ENCODE measurements around the gene TCTN1.

- no peak for TF ChIP-seq POLR2A (IDR thresholded peaks at IDR 0.05)
- no peak for TF ChIP-seq CTCF (IDR thresholded peaks at IDR 0.05)
Measured at GRCh38 chr12:110667671-110668070, 53.7 kb downstream of the TCTN1 start.

All from right lobe of liver (tissue), 4 donors.